Calu3 (cell line): Measurements from ENCODE around the gene PZP. TPM values are rescaled to one million over a fixed set of nuclear protein-coding genes. Genes with fewer than 3 reads are reported as not detected.

Source experiments
- BruUV-seq: library from RNA; stranded (reverse); fragments of 400-500 nt; replicated peaks from 2 replicates; lab custom pipeline; 2021; lab: Mats Ljungman, UMichigan
- CTCF ChIA-PET: fragments of 300-600 bp; sonication (Branson Sonifier 250); formaldehyde crosslinking; loops from one replicate; lab custom pipeline; 2022; ENCODE audit warnings: antibody characterized with exemption; lab: Charles Lee
- DNase-seq: peaks from one replicate; pipeline ENCODE4 v3.0.0; 2022
- H3K27ac Mint-ChIP-seq: one replicate; pipeline ENCODE4 v1.8.0; 2022; ENCODE audit warnings: mixed read lengths; ENCODE audit not compliant: unreplicated experiment
- H3K27me3 Mint-ChIP-seq: one replicate; pipeline ENCODE4 v1.8.0; 2022; ENCODE audit warnings: mixed read lengths; ENCODE audit not compliant: unreplicated experiment
- H3K36me3 Mint-ChIP-seq: one replicate; pipeline ENCODE4 v1.8.0; 2022; ENCODE audit warnings: mild to moderate bottlenecking, moderate library complexity, mixed read lengths; ENCODE audit not compliant: insufficient read depth, unreplicated experiment
- H3K4me1 Mint-ChIP-seq: one replicate; pipeline ENCODE4 v1.8.0; 2022; ENCODE audit warnings: mild to moderate bottlenecking, low read depth, mixed read lengths; ENCODE audit not compliant: unreplicated experiment
- H3K4me3 Mint-ChIP-seq: one replicate; pipeline ENCODE4 v1.8.0; 2022; ENCODE audit warnings: mild to moderate bottlenecking, low read depth, moderate library complexity, mixed read lengths; ENCODE audit not compliant: unreplicated experiment
- H3K9me3 Mint-ChIP-seq: one replicate; pipeline ENCODE4 v1.8.0; 2022; ENCODE audit warnings: low read depth, mixed read lengths; ENCODE audit not compliant: unreplicated experiment
- CTCF ChIP-seq: fragments of 200-600 bp; IDR thresholded peaks from one replicate; pipeline ENCODE4 v1.8.0; 2022; ENCODE audit warnings: antibody characterized with exemption; ENCODE audit not compliant: unreplicated experiment
- intact Hi-C: fragments of 100-400 bp; cut with micrococcal nuclease; formaldehyde crosslinking; loops from one replicate; pipeline ENCODE4 v1.10.0; 2022; ENCODE audit not compliant: unreplicated experiment
- total RNA-seq: library from RNA; stranded (reverse); gene quantifications from 2 replicates; pipeline ENCODE4 v1.2.3, GENCODE V29; 2022

The PZP gene
- total RNA-seq, 1 experiment from 2014 or later: not detected

- no peak overlapping the region for H3K27ac Mint-ChIP-seq
- no peak overlapping the region for H3K4me3 Mint-ChIP-seq
- no peak for DNase-seq
- intact Hi-C loops: no loop called here
- no peak for TF ChIP-seq CTCF
- CTCF ChIA-PET: no interaction called here
- no peaks in the 10 kb centered on the region for H3K27me3 Mint-ChIP-seq
- no peaks in the 10 kb centered on the region for H3K9me3 Mint-ChIP-seq
- BruUV-seq: no TSS peak
- no peaks in the 10 kb centered on the region for H3K4me1 Mint-ChIP-seq
- H3K36me3 Mint-ChIP-seq: no peaks in the 10 kb centered on the region
Measured at GRCh38 chr12:9214534-9214933, 6.3 kb upstream of the PZP start.

- intact Hi-C loops: no loop called here
- no peaks in the 10 kb centered on the region for H3K9me3 Mint-ChIP-seq
- H3K4me3 Mint-ChIP-seq: no peak overlapping the region
- no peaks in the 10 kb centered on the region for H3K36me3 Mint-ChIP-seq
- peaks cover 8% of the 10 kb centered on the region for H3K27me3 Mint-ChIP-seq
- no peaks in the 10 kb centered on the region for H3K4me1 Mint-ChIP-seq
- TF ChIP-seq CTCF: no peak
- no peak overlapping the region for H3K27ac Mint-ChIP-seq
- DNase-seq: no peak
- CTCF ChIA-PET: no interaction called here
- no TSS peak for BruUV-seq
Measured at GRCh38 chr12:9211687-9212086, 3.5 kb upstream of the PZP start.

GRCh38 chr12:9204380-9204779 lies 3.8 kb downstream of the PZP start:
- no peak for DNase-seq
- Mint-ChIP-seq H3K4me3 (no peak overlapping the region), H3K27me3 (peaks cover 8% of the 10 kb centered on the region), H3K4me1 (no peaks in the 10 kb centered on the region), H3K36me3 (no peaks in the 10 kb centered on the region), H3K9me3 (no peaks in the 10 kb centered on the region), H3K27ac (no peak overlapping the region)
- intact Hi-C loops: no loop called here
- TF ChIP-seq CTCF: no peak
- BruUV-seq: no TSS peak
- CTCF ChIA-PET: no interaction called here

- Mint-ChIP-seq H3K4me3 (no peak overlapping the region), H3K36me3 (no peaks in the 10 kb centered on the region), H3K27me3 (no peaks in the 10 kb centered on the region), H3K4me1 (no peaks in the 10 kb centered on the region), H3K9me3 (no peaks in the 10 kb centered on the region), H3K27ac (no peak overlapping the region)
- BruUV-seq: no TSS peak
- no peak for TF ChIP-seq CTCF
- intact Hi-C loops: no loop called here
- CTCF ChIA-PET: no interaction called here
- DNase-seq: no peak
Measured at GRCh38 chr12:9198012-9198411, 10.2 kb downstream of the PZP start.
